ENCODE measurements around the gene HID1.
A peak's percentile ranks its signal among the peaks of the same experiment; 100 is the strongest.

GRCh38 chr17:75012346-75013091 is 40.0 kb upstream of the HID1 start, which contains the start of gene MRPL58:
- TF ChIP-seq YY1 (IDR thresholded peaks at IDR 0.05; ENCODE audit: insufficient read depth, insufficient read length), result peak; percentile 80
- no peak for TF ChIP-seq ZNF274 (IDR thresholded peaks at IDR 0.05; ENCODE audit: low read depth, low read length)
- no peak for TF ChIP-seq SUZ12 (IDR thresholded peaks at IDR 0.05; ENCODE audit: extremely low read depth, insufficient read depth, insufficient read length)
